HG02798 (cell line): ENCODE results near the gene MYNN.

ENCODE experiments used
- ATAC-seq: cut with Tn5 transposase; IDR thresholded peaks from one replicate; pipeline ENCODE4 v1.9.1; 2021; ENCODE audit warnings: mild to moderate bottlenecking; ENCODE audit not compliant: unreplicated experiment, poor library complexity

The MYNN gene

DNA sequence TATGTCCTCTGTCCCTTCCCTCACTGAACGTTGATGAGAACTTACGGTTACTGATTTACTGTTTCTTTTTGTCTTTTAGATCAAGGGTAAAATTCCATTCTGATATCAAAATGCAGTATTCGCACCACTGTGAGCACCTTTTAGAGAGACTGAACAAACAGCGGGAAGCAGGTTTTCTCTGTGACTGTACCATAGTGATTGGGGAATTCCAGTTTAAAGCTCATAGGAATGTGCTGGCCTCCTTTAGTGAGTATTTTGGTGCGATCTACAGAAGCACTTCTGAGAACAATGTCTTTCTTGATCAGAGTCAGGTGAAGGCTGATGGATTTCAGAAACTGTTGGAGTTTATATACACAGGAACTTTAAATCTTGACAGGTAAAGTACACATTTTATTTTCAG lies 990 bp downstream of the MYNN start:
- ATAC-seq: no peak

GRCh38 chr3:169777822-169778221 lies 4.6 kb downstream of the MYNN start:
- no peak for ATAC-seq

- ATAC-seq: no peak
These were observed 7.5 kb downstream of the MYNN start for GRCh38 chr3:169780742-169781141.

DNA sequence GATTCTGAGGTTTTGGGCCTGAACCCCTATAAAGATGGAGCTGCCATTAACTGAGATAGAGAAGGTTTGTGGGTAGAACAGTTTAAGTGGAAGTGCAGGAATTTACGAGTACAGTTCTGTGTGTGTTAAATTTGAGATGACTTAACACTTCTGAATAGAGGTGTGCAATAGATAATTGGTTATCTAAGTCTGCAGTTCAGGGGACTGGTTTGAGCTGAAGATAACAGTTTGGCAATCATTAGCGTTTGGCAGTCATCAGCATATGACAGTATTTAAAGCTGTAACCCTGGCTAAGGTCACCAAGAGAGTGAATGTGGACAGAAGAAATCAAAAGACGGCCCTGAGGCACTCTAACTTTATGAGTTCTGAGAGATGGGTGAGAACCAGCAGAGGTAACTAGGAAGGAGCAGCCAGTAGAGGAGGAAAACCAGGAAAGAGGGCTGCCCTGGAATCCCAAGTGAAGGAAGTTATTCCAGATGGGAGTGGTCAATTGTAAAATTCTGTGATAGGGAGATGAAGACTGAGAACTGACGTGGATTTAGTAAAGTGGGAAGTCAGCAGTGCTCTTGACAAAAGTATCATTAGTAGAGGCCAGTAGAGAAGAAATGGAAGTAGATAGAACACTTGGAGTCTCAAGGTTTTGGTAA lies 8.1 kb downstream of the MYNN start:
- no peak for ATAC-seq

DNA sequence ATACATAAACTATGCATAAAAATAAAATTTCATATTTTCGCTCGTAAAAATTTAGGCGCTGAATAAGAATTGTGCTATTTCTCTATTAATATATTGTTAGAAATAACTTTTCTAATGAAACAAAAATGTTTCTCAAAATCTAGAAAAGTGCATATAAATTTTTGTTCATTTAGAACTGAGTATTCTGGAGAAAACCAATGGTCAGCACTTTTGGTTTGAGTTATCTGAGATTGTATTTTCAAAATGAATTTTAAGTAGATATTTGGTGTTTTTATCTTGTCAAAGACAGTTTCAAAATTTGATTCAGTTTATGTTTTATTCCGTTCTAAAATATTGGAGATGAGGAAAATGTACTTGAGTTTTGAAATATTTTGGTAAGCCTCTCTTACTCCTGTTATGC lies 13.9 kb downstream of the MYNN start:
- ATAC-seq: no peak

DNA sequence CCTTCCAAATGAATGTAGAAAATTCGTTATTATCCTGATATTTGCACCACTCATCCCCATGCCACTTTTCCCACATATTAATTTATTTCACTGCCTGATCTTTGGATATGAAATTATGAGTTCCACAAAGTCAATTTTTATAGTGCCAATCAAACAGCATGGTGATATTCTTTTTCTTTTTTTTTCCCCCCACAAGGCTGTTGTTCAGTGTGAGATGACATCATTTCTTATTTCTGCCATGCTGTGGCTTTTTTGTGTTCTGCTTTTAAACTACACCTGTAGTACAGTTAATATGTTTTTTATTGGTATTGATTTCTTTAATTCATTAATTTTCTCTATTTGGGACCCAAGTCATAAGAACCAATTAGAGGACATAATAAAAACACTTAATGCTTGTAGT lies 14.6 kb downstream of the MYNN start:
- no peak for ATAC-seq

DNA sequence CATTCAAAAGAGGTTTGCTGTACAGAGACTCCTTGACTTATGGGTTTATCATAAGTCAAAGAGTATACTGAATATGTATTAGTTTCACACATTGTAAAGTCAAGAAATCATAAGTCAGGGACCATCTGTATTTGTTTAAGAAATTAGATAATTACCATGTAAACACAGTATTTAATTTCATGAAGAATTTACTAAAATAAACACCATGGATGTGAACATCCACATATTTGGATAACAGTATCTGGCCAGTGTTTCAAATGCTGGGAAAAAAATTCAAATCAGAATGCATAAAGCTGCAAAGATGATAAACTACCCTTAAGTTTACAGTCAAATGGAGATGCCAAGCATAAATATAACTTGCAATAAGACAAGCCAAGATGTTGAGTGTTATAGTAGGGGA lies 17.0 kb downstream of the MYNN start:
- no peak for ATAC-seq

DNA sequence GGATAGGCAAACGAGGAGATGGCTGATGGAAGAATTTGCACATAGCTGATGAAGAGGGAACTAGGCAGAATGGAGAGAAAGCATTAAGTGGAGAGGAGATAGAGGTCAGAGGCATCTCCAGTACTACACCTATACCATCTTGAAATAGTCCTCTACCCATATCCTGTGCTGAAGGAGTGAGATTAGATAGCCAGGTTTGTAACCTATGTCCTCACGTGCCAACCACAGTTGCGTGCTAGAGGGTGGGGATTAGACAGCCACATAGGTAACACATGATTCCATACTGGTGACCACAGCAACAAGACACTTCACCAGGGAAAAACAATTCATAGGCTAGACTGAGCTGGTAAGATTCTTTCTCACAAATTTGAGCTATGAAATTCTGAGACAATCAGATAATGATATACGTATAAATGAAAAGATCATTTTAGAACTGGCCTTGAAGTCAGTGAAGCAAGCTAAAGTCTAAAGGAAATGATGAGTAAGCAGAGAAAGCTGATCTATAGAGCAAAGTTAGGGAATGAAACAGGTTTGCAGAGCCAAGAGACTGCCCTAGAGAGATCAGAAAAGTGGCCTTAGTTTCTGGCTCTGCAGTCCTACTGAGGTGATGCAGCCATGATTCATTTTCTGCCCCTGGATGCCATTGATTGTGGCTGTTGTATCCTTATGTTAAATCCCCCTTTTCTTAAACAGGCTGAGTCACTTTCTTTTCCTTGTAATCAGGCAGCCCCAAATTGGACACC lies 17.7 kb downstream of the MYNN start:
- ATAC-seq: no peak

- no peak for ATAC-seq
These were observed 19.2 kb downstream of the MYNN start for GRCh38 chr3:169792359-169792758.

- no peak for ATAC-seq
These were observed 31.5 kb downstream of the MYNN start for GRCh38 chr3:169804681-169805080.

GRCh38 chr3:169809230-169809795 lies 36.1 kb downstream of the MYNN start:
- ATAC-seq: no peak

GRCh38 chr3:169811631-169812331 lies 38.6 kb downstream of the MYNN start:
- ATAC-seq: peak; percentile 4

GRCh38 chr3:169812332-169813235 lies 39.4 kb downstream of the MYNN start, which contains the start of the genes LRRC34 and LRRIQ4:
TSS of gene LRRC34 (minus strand) at chr3:169812904. CDS start at chr3:169812548, 356 bp downstream.
TSS of gene LRRIQ4 (plus strand) at chr3:169812870. CDS start at chr3:169821922, 9,052 bp downstream.
- ATAC-seq: peak; percentile 74

GRCh38 chr3:169813278-169813677 lies 40.1 kb downstream of the MYNN start:
- ATAC-seq: no peak

DNA sequence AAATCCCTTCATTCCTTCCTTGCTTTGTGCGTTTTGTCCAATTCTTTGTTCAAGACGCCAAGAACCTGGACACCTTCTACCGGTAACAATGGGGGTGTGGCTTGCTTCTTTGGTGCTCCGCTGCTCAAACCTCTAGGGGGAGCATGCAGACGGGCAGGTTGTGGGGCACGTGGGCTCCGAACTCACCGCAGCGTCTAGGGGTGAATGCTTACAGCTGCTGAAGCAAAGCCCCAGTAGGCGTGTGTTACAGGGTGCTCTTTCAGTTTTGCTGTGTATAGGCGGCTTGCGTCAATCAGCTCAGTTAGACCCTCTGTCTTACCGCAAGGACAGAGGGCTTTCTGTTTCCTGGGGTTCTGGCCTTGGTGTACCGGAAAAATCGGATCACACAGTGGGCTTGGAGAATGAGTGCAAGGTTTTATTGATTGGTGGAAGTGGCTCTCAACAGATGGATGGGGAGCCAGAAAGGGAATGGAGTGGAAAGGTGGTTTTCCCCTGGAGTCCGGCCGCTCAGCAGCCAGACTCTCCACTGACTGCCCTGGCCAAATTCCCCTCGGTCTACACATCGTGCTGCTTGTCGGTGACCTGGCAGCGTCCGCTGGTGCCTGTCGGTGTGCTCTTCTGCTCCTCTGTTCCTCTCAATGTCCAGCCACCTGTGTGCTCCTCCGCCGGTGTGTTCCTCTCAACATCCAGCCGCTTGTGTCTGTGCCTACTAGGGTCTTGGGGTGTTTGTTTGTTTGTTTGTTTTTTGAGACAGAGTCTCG lies 40.7 kb downstream of the MYNN start:
- peak; percentile 88 for ATAC-seq

DNA sequence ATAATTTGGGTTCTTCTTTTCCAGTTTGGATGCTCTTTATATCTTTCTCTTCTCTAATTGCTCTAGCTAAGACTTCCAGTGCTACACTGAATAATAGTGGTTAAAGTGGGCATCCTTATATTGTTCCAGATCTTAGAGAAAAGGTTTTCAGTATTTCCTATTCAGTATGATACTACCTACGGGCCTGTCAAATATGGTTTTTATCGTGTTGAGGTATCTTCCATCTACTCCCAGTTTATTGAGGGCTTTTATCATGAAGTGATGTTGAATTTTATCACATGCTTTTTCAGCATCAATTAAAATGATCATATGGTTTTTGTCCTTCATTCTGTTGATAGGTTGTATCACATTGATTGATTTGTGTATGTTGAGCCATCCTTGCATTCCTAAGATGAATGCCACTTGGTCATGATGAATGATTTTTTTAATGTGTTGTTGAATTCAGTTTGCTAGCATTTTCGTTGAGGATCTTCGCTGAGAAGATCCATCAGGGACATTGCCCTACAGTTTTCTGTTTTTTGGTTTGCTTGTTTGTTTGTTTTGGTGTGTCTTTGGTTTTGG lies 42.5 kb downstream of the MYNN start:
- ATAC-seq: no peak

- ATAC-seq: no peak
These were observed 45.1 kb downstream of the MYNN start for GRCh38 chr3:169818316-169818715.

DNA sequence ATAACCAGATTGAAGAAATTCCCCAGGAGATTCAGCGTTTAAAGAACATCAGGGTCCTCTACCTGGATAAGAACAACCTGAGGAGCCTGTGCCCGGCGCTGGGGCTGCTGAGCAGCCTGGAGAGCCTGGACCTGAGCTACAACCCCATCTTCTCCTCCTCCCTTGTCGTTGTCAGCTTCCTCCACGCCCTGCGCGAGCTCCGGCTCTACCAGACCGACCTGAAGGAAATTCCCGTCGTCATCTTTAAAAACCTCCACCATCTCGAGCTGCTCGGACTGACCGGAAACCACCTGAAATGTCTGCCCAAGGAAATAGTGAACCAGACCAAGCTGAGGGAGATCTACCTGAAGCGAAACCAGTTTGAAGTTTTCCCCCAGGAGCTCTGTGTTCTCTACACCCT lies 48.9 kb downstream of the MYNN start:
- no peak for ATAC-seq

DNA sequence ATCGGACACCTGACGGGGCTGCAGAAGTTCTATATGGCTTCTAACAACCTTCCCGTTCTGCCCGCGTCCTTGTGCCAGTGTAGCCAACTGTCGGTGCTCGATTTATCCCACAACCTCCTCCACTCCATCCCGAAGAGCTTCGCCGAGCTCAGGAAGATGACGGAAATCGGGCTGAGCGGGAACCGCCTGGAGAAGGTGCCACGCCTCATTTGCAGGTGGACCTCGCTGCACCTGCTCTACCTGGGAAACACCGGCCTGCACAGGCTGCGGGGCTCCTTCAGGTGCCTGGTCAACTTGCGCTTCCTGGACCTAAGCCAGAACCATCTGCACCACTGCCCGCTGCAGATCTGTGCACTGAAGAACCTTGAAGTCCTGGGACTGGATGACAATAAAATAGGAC lies 49.3 kb downstream of the MYNN start:
- no peak for ATAC-seq
